Stimulated activated CD4-positive, alpha-beta T cell treated with anti-CD3 and anti-CD28 coated beads, Interleukin-12 subunit alpha, Interleukin-12 subunit beta, amount 100 ng/mL, for 48 hours (primary cell): ENCODE results near the gene CATSPERE.

Experiments
- DNase-seq, 3 donors: peaks; one replicate each; pipeline ENCODE4 v3.0.0-alpha.2; 2020; ENCODE audit warnings: low read depth in 2 of 3, low spot score in 1 of 3

Gene CATSPERE

GRCh38 chr1:244626709-244627108, 165.6 kb downstream of the CATSPERE start:
- DNase-seq: no peak

- no peak for DNase-seq
These were observed 167.7 kb downstream of the CATSPERE start for GRCh38 chr1:244628789-244629188.

DNA sequence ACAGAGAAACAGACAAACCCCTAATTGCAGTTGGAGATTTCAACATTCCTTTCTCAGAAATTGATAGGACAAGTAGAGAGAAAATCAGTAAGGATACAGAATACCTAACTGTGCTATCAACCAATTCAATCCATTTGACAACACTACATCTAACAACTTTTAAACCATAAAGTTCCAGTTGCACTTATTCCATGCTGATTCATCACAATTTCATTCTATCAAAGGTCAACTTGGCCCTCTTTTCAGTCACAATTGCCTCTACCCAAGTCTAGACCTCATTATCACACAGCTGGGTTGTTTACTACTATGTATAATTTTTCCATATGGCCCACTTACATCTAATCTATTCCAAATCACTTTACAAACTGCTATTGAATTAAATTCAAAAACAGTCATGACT, 172.1 kb downstream of the CATSPERE start:
- DNase-seq: no peak

DNA sequence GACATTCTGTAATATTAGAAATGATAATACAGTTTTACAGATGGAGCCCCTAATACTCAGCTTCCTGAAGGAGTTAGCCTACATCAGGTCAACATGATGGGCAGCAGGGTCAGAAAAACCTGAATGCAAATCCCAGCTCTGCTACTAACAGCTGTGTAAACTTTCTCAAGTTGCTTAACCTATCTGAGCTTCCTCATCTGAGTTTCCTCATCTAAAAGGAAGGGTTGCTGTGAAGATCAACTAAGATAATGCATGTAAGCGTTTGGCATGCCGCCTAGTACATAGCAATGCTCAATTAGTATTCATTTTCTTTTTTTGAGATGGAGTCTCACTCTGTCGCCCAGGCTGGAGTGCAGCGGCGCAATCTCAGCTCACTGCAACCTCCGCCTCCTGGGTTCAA, 173.5 kb downstream of the CATSPERE start:
- DNase-seq: no peak

- DNase-seq: no peak
These were observed 175.6 kb downstream of the CATSPERE start for GRCh38 chr1:244636488-244637259.

DNA sequence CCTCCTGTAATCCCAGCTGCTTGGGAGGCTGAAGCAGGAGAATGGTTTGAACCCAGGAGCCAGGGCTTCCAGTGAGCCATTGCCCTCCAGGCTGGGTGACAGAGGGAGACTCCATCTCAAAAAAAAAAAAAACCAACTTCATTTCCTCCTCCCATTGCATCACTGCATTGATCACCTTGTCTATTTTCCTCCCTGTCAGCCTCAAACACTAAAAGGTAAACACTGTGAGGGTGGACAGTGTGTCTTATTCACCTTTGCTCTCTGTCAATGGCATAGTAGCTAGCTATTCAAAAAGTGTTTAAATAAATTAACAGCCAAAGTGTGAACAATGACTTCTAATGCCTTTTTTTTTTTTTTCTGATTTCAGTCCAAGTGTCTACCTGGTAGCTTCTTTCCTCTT, 178.5 kb downstream of the CATSPERE start:
- no peak for DNase-seq

DNA sequence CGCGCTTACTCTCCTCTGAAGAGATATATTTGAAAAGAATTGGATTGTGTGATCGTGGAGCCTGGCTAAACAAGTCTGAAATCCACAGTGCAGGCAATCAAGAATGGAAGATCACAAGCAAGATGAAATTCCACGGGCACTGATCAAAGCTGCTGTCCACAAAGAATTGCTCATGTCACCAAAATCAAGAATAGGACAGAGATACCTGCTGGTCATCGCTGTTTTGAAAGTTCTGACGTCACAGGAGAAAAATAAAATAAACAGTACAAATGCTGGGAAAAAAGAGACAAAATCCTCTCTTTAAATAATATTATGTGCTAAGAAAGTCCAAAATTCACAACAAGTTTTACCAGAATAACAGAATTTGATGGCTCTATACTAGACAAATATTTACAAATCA, 179.8 kb downstream of the CATSPERE start:
- DNase-seq: no peak

- DNase-seq: no peak
These were observed 181.5 kb downstream of the CATSPERE start for GRCh38 chr1:244642526-244642925.

DNA sequence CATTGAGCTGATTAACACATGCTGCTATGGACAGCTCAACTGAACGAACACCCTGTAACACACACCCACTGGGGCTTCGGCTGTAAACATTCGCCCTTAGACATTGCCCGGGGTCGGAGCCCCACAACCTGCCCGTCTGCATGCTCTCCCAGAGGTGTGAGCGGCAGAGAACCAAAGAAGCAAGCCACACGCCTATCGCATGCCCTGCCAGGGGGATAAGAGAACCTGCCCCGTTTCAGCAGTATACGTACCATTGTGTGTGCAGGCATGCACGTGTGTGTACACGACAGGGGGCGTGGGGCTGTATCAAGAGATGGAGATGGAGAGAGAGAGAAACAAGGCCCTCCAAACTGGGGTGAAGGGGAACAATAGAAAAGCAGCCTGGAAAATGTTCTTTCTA, 181.9 kb downstream of the CATSPERE start:
- DNase-seq: no peak

DNA sequence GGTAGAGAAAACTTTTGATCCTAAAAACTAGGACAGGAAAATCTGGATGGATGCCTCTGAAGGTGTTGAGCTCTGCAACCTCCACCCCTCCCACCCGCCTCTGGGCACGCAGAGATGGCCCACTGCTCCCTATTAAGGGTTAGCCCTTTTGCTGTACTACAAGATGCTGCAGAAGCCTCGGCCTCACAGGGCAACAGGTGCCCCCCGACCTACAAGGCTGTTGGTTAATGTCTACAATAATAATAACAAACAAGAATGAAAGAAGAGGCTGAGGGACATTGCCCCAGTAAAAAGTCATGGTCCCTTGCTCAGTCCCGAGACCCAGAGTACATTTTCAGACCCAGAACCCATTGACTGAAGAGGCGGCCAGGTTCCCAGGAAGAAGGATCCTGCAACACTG, 184.3 kb downstream of the CATSPERE start:
- no peak for DNase-seq

- no peak for DNase-seq
These were observed 184.8 kb downstream of the CATSPERE start for GRCh38 chr1:244645890-244646289.

GRCh38 chr1:244647819-244648218, 186.7 kb downstream of the CATSPERE start:
- no peak for DNase-seq

DNA sequence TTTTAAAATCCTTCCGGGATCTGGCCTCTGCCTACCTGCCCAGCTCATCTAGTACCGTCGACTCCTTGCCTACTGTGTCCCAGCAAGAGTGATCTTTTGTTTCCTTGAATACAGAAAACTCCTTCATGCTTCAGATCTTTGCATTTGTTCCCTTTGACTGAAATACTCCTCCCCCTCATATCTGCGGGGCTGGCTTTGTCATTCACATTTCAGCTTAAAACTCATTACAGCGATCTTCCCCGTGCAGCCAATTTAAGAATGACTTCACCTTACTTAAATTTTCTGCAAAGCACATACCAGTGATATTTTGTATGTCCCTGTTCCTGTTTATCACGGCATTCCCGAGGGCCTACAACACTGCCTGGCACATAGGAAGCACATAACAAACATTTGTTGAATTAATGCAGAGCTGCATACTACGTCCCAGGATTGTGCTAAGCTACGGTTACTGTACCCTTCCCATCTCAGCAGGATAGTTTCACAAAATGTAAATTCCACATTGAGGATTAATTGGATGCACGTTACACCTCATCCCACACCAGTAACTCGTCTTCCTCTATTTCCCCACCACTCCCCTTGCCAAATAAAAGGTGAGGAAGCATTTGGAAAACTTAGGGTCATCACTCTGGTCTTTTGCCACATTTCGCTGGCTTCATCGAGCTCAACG, 191.0 kb downstream of the CATSPERE start:
- no peak for DNase-seq

DNA sequence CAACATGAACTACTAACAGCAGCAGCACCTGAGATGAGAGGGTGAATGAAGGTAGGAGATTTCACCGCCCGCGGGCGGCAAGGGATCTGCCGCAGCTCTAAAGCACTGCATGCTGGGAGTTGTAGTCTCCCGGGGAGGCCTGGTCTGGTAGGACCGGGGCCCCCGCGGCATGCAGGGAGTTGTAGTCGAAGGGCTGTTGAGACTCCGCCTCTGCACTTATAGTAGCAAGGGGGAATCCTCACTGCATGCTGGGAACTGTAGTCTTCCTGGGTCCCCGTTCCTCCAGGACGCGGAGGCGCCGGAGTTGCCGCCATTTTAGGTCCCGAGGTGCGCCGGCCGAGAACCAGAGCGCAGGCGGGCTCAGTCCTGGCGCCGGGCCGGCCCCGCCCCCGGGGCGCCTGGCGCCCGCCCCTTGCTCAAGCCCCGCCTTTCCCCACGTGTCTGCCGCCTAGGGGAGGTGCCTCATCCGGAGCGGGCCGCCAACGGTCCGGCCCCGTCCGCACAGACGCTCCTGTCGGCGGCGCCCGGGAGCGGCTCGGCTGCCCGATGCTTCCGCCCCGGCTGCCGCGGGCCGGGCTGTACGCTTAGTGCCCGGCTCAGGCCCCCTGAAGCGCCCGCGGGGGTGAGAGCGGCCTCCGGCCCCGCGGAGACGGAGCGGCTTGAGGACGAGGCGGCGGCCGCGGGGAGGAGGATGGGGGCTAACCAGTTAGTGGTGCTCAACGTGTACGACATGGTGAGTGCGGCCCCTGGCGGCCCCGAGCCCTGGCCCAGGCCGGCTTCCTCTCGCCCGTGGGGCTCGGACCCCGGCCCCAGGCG, 191.8 kb downstream of the CATSPERE start, which contains the start of gene DESI2:
Gene DESI2 (plus strand): TSS at position 504 of the 816 bp plus-strand sequence. CDS start 188 bp downstream, at position 692.
- DNase-seq: peak; percentile 91 to 96 (median 94)

GRCh38 chr1:244653439-244654107, 192.5 kb downstream of the CATSPERE start:
- no peak for DNase-seq

DNA sequence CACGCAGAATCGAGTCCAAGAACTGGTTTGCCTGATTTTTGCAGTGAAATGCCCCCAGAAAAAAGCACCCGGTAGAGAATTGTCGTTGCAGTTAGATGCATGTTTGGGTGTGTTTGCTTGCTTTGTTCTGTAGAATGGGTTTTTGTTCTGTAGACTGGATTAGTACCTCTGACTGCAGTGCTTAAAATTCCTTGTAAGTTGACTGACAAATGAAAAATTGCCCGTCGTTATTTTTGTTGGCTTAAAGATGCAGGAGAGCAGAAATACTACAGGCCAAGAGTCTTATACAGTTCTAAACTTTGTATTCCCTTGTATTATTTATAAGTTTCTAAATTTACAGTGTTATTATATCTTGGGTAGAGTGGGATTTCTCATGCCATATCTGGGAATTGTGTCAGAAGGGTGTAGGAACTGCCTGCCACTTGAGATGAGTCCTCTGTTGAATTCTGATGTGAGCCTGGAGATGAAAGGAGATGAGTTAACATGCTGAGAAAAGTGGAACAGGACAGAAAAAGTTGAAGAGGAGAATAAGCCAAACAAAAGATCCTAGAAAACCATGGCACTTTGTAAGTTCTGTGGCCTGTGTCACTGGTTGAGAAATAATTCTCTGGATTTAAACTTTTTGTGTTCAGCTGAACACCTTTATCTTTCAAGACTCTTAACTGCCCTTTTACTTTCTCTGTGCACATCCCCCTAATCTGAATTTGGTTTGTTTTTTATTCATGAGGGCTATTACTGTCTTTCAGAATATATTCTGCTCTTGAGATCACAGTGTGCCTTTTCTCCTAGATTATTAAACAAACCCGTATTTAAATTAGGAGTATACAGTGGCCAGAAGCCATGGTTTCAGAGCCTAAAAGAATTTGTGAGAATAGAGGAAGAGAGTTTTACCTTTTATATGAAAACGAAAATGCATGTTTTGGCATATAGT, 193.3 kb downstream of the CATSPERE start:
- DNase-seq: no peak

- no peak for DNase-seq
These were observed 194.1 kb downstream of the CATSPERE start for GRCh38 chr1:244655186-244655585.

GRCh38 chr1:244657421-244657820, 196.3 kb downstream of the CATSPERE start:
- DNase-seq: no peak

DNA sequence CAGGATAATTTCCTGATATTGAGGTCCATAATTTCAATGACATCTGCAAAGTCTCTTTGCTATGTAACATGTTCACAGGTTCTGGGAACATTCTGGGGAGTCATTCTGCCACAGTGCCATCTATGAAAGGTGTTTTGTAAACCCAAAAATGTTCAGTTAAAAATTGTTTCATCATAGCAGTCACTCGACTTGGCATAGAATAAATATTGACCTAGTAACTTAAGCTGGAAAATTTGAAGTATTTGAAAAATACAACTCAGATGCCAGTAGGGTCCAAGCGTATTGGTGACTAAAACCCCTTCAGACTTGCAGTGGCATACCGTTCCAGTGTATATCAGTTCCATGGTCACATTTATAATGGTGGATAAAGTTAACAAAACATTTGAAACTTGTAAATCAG, 198.6 kb downstream of the CATSPERE start:
- DNase-seq: no peak

DNA sequence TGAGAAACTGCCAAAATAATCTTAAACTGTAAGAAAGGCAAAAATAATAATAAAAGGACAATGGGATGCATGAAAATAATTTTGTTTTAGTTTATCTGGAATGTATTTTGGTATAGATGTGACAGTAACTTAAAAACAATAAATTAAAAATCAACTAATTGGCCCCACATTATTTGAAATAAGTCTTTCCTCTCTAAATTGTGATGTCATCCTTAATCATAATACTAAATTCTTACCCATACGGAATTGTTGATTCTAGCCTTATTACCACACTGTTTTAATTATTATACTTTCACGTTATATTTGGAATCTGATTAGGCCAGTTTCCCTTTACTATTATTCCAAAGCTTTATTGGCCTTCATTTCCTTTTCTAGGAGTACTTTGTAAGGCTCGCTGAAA, 199.5 kb downstream of the CATSPERE start:
- no peak for DNase-seq
